Forelimb muscle (tissue), 1 donor: ENCODE measurements around the gene PSEN2. TPM values are rescaled to one million over a fixed set of nuclear protein-coding genes. Genes with fewer than 3 reads are reported as not detected.
A peak's percentile ranks its signal among the peaks of the same experiment; 100 is the strongest.

Experiments
- DNase-seq: peaks from one replicate; pipeline ENCODE4 v3.0.0-alpha.2; 2013; ENCODE audit warnings: low read depth
- polyA plus RNA-seq: library from polyadenylated mRNA; unstranded; fragments of 120-200 nt; gene quantifications from one replicate; pipeline ENCODE4 v1.2.1, GENCODE V29; 2013; ENCODE audit not compliant: insufficient read length

Gene PSEN2
- polyA plus RNA-seq, 1 donor, result 122 TPM

DNA sequence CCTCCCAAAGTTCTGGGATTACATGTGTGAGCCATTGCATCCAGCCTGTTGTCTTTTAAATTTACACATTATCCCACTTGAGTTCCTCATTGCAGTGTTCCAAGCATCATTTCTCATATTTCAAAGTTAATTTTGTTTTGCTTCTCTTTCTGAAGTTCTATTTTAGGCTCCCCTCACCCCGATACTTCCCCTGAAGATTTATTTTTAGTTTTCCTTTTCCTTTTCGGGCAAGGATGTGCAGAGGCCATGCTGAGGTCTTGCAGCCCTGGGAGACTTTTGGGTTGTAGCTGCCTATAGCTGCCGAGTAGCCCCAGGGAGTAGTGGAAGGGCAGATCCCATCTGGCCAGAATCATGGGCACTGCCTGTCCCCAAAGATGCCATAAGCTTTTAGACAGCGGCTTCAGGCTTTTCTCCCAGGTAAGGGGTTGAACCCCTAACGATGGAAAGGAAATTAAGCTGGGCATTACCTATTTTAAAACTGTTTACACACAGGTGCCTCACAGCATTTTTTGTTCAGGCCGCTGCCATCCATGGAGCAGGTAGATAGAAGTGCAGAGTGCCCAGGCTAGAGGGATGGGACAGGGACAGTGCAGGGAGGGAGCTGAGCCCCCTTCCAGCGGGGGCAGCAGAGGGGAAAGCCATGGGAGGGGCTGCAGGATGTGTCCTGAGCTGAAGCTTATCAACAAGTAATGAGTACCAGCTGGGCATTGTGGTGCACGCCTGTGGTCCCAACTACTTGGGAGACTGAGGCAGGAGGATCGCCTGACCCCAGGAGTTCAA, 15.9 kb downstream of the PSEN2 start:
- DNase-seq, result no peak

DNA sequence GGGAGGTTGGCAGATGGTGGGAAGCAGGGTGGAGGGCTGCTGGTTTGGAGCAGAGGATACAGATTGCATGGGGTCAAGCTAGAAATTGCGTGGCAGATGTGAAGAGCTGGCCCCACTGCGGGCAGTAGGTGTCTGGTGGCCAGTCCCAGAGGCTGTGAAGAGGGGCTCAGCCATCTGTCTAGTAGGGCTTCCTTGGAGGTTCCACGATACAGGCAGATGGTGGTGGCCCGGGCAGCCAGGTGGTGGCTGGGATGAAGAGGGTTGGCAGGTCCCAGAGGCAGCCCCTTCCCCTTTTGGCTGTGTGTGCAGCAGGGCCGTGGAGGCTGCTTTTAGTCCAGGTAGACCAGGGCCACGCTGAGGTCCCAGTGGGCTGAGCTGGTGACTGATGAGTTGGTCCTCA, 16.6 kb downstream of the PSEN2 start:
- no peak for DNase-seq

DNA sequence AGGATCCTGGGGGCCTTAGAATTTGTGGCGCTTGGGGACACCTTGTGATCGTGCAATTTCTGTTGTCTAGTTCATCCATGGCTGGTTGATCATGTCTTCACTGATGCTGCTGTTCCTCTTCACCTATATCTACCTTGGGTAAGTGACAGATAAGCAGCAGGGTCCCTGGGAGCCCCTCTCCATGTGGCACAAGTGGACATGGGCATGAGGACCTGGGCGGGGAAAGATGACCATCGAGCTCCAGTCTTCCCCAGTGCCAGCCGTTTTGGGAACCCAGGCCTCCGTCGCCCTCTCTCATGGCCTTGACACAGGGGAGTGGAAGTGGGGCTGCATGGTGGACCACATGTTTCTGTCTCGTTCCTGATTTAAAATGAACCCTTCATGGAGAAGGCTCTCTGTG, 17.6 kb downstream of the PSEN2 start:
- no peak for DNase-seq

DNA sequence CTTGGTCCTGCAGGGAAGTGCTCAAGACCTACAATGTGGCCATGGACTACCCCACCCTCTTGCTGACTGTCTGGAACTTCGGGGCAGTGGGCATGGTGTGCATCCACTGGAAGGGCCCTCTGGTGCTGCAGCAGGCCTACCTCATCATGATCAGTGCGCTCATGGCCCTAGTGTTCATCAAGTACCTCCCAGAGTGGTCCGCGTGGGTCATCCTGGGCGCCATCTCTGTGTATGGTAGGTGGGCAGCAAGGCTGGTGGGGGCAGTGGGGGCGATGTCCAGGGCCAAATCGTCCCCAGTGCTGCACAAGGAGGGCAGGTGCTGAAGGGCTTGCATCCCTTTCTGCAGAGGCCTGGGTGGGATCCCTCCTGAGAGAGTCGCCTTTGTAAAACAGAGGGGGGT, 18.4 kb downstream of the PSEN2 start:
- DNase-seq, result no peak

DNA sequence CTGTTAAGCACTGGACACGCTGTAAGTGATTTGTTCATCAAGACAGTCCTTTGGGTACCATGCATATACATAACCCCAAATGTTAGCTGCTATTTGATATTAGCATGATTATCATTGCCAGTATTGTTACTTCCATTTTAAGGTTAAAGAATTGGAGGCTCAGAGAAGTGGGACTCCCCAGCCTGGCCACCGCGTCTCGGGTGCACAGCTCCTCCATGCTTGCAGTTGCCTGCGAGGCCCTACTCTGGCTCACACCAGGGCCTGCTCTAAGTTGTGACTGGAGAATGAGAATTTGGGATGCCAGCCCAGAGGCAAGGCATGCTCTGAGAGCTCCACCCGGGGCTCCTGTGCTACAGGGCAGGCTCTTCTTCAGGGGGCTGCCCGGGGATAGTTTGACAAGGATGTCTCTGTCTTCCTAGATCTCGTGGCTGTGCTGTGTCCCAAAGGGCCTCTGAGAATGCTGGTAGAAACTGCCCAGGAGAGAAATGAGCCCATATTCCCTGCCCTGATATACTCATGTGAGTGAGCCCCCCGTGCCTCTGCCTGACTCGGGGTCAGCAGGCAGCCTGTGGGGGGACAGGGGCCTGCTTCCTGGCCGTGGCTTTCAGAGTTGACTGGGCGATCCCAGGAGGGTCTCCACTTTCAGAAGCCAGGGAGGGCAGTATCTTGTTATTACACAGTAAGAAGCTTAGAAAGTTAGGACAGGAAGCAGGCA, 19.4 kb downstream of the PSEN2 start:
- DNase-seq, result no peak

DNA sequence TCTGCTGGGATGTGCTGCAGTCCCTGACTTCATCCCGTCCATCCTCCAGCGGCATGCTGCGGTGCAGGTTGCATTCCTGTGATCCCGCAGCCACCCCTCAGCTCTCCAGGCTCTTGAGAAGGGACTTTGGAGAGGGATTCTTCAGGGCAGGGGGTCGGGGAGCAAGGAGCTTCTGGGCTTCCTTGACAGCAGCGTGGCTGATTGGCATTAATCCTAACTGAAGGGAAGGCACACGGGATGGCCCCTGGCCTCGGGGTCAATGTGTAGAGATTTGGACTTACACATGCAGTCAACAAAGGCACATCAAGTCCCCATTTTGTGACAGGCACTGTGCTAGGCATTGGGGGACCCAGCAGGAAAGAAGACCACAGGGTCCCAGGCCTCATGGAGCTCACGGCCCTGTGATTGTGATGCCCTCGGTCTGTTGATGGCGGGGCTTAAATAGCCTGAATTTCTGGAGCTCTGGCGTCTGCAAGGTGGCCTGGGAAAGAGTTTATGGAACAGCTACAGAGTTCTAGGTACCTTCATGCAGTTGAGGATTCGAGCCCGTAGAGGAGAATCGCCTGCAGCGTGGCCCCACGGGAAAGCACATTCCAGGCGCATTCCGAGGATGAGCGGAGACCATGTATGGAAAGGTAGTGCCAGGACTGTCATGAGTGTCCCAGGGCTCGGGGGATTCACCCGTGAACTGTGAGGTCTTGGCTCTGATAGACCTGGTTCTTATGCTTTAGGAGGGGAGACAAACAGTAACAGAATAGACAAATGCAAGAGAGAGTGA, 20.1 kb downstream of the PSEN2 start:
- DNase-seq, result no peak

DNA sequence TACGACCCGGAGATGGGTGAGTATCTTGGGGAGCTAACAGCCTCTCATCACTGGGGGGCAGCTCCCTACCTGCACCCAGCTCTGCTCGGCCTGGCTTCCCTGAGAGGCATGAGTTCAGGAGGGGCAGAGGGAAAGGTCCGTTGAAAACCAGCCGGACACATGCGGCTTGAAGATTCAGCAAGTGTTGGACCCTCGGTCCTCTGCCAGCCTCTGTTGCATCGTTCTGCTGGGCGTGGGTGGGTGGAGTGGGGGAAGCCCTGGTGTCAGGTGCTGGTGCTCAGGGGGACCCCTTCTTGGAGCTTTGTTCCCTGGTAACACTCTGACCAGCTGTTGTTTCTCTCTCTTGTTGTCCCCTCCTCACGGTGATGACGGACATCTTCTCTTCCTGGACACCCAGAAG, 20.9 kb downstream of the PSEN2 start:
- no peak for DNase-seq

DNA sequence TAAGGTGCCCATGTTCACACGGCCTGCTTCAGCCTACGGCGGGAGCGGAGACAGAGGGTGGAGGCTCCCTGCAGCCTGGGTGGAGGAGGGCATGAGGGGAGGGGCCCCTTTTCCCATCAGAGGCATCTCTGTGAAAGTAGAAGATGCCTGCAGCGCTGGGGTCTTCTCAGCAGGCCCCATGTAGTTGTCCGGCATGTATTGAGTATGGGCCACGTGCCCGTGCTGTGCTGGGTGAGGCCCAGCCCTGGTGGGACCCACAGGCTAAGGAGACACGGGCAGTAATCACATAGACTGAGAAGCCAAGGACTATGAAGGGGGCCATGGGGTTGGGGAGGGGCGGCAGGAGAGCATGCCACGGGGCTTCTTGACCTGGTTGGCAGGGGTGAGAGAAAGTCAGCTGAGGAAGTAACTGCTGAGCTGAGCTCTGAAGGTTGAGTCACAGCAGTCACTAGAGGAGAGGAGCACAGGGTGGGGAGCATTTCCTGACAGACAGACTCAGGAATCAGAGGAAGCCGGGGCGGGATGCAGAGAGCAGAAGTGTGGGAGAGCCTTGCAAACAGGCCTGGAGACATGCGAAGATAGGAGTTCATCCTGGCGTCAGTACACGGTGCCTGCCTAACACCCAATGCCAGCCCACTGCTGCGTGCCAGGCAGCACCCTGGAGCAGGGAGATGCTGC, 21.6 kb downstream of the PSEN2 start:
- DNase-seq, result no peak

DNA sequence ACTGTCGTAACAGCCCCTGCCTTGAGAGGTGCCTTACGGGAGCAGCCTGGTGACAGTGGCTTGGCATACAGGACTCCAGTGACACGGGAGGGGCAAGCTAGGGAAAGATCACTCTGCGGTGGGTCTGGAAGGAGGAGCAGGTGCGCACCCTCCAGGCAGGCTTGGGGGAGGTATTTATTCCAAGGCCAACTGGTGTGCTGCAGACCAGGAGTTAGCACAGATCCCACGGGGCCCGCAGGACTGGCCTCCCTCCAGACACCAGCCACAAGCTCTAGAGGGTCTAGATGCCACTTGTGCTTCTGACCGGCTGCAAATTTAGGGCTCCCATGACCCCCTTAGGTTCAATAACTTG, 22.1 kb downstream of the PSEN2 start:
- no peak for DNase-seq

DNA sequence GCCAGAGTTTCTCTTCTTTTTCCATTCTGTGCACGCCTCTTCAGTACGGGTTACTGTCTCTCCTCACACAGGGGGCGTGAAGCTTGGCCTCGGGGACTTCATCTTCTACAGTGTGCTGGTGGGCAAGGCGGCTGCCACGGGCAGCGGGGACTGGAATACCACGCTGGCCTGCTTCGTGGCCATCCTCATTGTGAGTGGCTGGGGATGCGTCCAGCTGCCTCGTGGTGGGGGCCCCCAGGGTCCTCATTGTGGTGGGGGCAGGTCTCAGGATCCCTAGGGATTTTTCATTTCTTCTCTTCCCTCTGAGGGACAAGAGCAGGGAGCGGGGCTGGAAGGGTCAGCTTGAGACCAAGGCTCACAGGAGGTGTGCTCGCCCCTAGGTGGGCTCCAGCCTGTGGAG, 23.5 kb downstream of the PSEN2 start:
- no peak for DNase-seq

DNA sequence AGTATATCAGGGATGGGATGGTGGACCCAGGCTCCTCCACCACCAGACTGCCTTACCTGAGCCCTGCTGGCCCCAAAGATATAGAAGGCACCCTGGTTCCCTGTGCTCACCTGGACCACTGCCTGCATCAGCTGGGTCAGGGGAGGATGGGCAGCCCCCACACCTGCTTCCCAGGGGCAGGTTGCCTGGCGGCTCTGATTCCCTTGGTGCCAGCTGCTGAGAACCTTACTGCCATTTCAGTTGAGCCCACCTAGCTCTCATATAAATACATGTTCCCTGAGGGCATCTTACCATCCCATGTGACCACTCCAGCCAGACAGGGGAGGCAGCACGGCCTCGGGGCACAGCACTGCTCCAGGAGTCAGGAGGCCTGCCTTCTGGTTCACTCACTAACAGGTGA, 24.4 kb downstream of the PSEN2 start:
- no peak for DNase-seq

DNA sequence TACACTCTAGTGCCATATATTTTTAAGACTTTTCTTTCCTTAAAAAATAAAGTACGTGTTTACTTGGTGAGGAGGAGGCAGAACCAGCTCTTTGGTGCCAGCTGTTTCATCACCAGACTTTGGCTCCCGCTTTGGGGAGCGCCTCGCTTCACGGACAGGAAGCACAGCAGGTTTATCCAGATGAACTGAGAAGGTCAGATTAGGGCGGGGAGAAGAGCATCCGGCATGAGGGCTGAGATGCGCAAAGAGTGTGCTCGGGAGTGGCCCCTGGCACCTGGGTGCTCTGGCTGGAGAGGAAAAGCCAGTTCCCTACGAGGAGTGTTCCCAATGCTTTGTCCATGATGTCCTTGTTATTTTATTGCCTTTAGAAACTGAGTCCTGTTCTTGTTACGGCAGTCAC, 25.2 kb downstream of the PSEN2 start:
- DNase-seq, result no peak

DNA sequence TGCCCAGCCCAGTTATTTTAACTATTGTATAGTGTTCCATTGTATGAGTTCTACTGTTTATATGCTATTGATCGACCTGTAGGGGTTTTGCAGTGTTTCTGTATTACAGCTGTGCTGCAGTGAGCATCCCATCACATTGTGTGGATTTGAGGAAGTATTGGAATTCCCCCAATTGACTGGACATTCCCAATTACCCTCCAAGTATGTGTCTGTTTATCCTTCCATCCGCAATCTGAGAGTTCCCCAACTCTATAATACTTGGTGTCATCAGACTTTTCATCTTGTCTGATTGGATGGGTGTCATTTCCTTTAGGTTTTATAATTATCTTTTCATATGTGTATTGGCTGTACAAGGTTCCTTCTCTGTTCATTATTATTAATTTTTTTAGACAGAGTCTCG, 27.8 kb downstream of the PSEN2 start:
- no peak for DNase-seq

DNA sequence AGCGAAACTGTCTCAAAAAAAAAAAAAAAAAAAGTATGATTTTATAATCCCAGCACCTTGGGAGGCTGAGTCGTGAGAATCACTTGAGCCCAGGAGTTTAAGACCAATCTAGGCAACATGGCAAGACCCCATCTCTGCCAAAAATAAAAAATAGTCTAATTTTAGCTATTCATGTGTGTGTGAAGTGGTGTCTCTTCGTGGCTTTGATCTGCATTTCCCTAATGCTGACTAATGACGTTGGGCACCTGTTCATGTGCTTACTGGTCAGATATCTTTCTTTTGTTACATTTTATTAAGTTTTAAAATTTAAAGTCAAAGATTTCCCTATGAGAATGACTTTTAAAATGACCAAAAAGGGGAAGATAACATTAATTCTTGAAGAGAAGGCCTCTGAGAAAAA, 31.0 kb downstream of the PSEN2 start:
- DNase-seq, result no peak

DNA sequence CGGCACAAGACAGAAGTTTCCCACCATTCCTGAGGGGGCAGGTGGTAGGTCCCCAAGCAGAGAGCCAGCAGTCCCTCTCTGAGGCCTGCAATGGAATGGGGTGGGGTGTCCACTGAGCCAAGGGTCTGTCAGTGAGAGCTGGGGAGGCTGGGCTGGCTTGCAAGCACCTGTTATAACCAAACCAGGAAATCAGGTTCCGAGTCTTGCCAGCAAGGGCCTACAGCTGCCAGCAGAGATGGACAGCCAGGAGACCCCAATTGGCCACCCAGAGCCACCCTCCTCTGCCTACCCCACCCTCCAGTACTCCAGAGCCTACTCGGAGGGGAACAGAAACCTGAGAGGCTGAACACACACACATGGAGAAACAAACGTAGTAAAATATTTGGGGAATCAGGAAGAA, 32.2 kb downstream of the PSEN2 start:
- DNase-seq, result no peak

DNA sequence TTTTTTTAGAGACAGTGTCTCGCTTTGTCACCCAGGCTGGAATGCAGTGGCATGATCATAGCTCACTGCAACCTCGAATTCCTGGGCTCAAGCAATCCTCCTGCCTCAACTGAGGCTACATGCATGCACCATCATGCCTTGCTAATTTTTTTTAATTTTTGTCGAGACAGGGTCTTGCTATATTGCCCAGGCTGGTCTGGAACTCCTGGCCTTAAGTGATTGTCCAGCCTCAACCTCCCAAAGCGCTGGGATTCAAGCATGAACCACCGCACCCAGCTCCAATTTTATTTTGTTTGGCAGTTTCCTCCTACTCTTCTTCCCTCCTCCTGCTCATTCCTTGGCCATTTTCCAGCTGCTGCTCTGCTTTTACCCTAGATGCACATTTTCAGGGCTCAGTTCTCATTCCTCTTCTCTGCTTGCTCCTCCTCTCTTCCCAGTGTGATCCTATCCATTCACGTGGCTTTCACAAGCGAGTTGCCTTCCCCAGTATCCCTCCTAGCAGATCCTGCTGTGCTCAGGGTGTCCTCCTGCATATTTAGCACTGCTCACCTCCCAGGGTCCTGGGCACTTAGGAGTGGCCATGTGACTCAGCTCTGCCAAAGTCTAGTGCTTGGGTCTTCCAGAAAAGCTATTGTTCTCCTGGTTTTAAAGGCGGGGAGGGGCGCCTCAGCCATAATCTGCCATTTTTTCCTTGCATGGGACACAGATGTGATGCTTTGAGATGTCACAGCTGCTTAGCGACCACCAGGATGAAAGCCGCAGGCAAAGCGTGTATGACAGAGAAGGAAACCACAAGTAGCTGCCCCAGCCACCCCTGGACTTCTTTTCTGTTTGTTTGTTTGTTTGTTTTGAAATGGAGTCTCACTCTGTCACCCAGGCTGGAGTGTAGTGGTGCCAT, 33.7 kb downstream of the PSEN2 start:
- DNase-seq, result peak; percentile 22

DNA sequence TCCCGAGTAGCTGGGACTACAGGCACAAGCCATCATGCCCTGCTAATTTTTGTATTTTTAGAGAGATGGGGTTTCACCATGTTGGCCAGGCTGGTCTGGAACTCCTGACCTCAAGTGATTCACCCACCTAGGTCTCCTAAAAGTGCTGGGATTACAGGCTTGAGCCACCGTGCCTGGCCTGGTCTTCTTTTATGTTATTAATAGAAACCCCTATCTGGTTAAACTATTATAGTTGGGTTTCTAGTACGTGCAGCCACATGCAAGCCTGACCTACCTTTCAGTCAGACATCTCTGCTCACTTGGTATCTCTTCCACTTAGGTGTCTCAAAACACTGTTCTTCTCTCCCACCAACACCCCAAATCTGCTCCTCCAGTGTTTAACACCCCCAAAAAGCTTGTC, 34.4 kb downstream of the PSEN2 start:
- no peak for DNase-seq

DNA sequence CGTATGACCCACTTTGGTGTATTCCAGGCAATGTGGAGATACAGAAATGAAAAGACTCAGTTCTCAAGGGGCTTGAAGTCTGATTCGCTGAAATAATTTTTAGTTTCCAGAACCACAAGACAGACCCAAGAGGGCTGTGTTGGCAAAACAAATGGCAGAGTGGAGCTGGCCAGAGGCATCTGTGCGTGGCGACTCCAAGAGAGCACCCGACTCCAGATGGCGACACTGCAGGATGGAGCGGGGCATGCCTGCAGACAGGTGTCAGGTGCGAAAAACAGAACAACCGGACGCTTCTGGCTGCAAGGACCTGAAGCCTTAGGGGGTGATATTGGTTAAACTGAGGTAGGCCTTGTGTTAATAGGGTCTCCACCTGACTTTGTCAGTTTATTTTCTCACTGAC, 38.0 kb downstream of the PSEN2 start:
- DNase-seq, result no peak

DNA sequence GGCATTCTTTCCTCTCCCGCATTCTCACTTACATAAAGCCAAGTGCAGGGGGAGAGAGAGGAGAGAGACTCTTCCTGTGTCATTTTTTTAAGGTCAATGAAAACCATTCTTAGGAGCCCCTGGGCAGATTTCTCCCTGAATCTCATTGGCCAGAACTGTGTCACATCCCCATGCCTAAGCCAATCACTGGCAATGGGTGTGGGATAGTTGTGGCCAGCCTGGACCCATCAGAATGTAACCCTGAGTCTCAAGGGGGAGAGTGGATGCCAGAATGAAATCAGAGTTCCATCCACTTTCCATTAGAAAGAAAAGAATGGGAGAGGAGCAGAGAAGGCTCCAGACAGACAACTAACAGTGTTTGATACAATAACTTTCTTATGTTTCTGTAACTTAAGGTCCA, 38.5 kb downstream of the PSEN2 start:
- DNase-seq, result no peak

DNA sequence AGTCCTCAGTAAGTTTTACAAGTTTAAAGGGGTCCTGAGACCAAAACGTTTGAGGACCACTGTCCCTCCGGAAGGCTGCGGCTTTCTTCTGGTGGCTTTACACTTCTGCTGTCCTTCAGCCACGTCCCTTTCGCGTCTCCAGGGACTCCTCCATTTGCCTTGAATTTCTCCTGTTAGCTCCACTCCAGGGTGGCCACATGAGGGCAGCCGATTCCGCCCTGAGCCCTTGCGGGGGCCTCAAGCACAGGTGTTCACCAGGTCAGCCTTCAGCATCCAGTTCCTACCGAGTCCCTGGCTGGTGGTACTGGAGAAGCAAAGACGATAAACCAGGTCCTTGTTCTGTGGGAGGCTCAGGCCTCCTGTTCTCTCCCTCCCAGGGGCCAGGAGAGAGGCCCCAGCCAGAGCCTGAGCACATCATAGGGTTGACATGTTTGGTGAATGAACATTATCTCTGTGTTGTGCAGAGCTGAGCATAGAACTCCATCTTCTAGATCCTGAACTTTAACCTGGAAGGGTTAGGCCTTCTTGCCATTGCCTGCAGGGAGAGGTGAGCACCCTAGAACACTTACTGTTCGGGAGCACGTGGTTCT, 42.3 kb downstream of the PSEN2 start:
- DNase-seq, result no peak

DNA sequence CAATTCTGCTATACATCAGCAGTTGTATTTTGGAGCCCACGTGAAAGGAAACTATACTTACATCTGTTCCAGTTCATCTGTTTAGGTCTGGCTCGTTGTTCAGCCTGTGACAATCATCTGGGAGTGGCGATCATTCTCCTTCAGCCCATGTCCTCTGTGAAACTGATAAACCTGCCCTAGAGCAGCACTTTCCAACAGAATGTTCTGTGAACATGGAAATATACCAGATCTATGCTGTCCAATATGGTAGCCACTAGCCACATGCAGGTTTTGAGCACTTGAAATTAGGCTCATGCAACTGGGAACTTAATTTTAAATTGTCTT, 45.2 kb downstream of the PSEN2 start:
- DNase-seq, result no peak
